SK-N-SH (cell line): ENCODE data around the gene C3orf70.

Experiments used
- CHD2 ChIP-seq: fragments of 150-350 bp; IDR thresholded peaks from 2 replicates; pipeline ENCODE4 v1.6.1; 2018; ENCODE audit warnings: low read length; ENCODE audit not compliant: partially characterized antibody
- CTCF ChIP-seq: fragments of 200-600 bp; sonication (generic); IDR thresholded peaks from 2 replicates; pipeline ENCODE4 v1.6.1; 2017; ENCODE audit warnings: antibody characterized with exemption, mild to moderate bottlenecking, moderate library complexity
- EP300 ChIP-seq, 2 experiments: IDR thresholded peaks; 2 replicates each; pipeline versions ENCODE4 v1.4.0 to v1.6.1; 2012; ENCODE audit warnings: borderline replicate concordance in 1 of 2, low read depth in 1 of 2, low read length in 1 of 2
- MAX ChIP-seq: IDR thresholded peaks from 2 replicates; pipeline ENCODE4 v1.4.0; 2012; ENCODE audit warnings: low read depth
- MXI1 ChIP-seq: IDR thresholded peaks from 2 replicates; pipeline ENCODE4 v1.6.1; 2012; ENCODE audit warnings: mild to moderate bottlenecking, low read depth, low read length, improper control_type of control experiment
- NFIC ChIP-seq: IDR thresholded peaks from 2 replicates; pipeline ENCODE4 v1.4.0; 2012; ENCODE audit warnings: borderline replicate concordance
- NRF1 ChIP-seq: IDR thresholded peaks from 2 replicates; pipeline ENCODE4 v1.6.1; 2012; ENCODE audit warnings: low read depth, mild to moderate bottlenecking, low read length
- POLR2AphosphoS5 ChIP-seq: IDR thresholded peaks from 2 replicates; pipeline ENCODE4 v1.6.1; 2012; ENCODE audit warnings: low read depth, low read length
- REST ChIP-seq: IDR thresholded peaks from 2 replicates; pipeline ENCODE4 v1.6.1; 2012; ENCODE audit warnings: mild to moderate bottlenecking, low read depth, low read length, moderate library complexity
- SIN3A ChIP-seq: IDR thresholded peaks from 2 replicates; pipeline ENCODE4 v1.6.1; 2012; ENCODE audit warnings: low read depth, mild to moderate bottlenecking, low read length, moderate library complexity, borderline replicate concordance
- TCF12 ChIP-seq: IDR thresholded peaks from 2 replicates; pipeline ENCODE4 v1.4.0; 2012
- TEAD4 ChIP-seq: IDR thresholded peaks from 2 replicates; pipeline ENCODE4 v1.4.0; 2012; ENCODE audit warnings: mild to moderate bottlenecking, borderline replicate concordance; ENCODE audit not compliant: insufficient read depth
- USF2 ChIP-seq: fragments of 150-350 bp; IDR thresholded peaks from 2 replicates; pipeline ENCODE4 v1.6.1; 2017; ENCODE audit warnings: antibody characterized with exemption, low read length, low read depth, borderline replicate concordance

GRCh38 chr3:185052631-185053030, 100.2 kb downstream of the C3orf70 start:
- TF ChIP-seq CTCF, result no peak
- no peak for TF ChIP-seq CHD2
- TF ChIP-seq REST, result no peak
- TF ChIP-seq NFIC, result no peak
- TF ChIP-seq EP300 (IDR thresholded peaks at IDR 0.05; ENCODE audit: borderline replicate concordance in 1 of 2, low read depth in 1 of 2, low read length in 1 of 2), result no peak
- TF ChIP-seq SIN3A, result no peak
- no peak for TF ChIP-seq POLR2AphosphoS5
- no peak for TF ChIP-seq TCF12
- TF ChIP-seq MXI1, result no peak
- TF ChIP-seq NRF1, result no peak
- no peak for TF ChIP-seq USF2
- TF ChIP-seq MAX, result no peak
- no peak for TF ChIP-seq TEAD4
